NCI-H2107 (cell line): ENCODE data around the gene TBRG4.
A peak's percentile ranks its signal among the peaks of the same experiment; 100 is the strongest.
"Not testable (repeated sequence)": the region's sequence is repeated elsewhere in the genome, so short reads cannot be mapped to it uniquely, and the experiment has no call there.

Source experiments
- DNase-seq: peaks from one replicate; lab custom pipeline; 2025; lab: John Stamatoyannopoulos, UW

Gene TBRG4

GRCh38 chr7:45116048-45116447 lies 4.6 kb upstream of the TBRG4 start:
- no peak for DNase-seq

GRCh38 chr7:45114926-45115325 lies 3.4 kb upstream of the TBRG4 start:
- DNase-seq = no peak

- DNase-seq = not testable (repeated sequence)
Measured at GRCh38 chr7:45114257-45114656, 2.8 kb upstream of the TBRG4 start.

- DNase-seq = no peak
Measured at GRCh38 chr7:45112648-45113047, 1.2 kb upstream of the TBRG4 start.

GRCh38 chr7:45108863-45109262 lies 2.6 kb downstream of the TBRG4 start:
- DNase-seq = no peak

GRCh38 chr7:45107356-45107755 lies 4.1 kb downstream of the TBRG4 start:
- no peak for DNase-seq

GRCh38 chr7:45106820-45107219 lies 4.7 kb downstream of the TBRG4 start:
- no peak for DNase-seq

GRCh38 chr7:45105588-45106188 lies 5.8 kb downstream of the TBRG4 start:
- DNase-seq = no peak

- no peak for DNase-seq
Measured at GRCh38 chr7:45104844-45105587, 6.5 kb downstream of the TBRG4 start.

GRCh38 chr7:45103958-45104843 lies 7.3 kb downstream of the TBRG4 start:
- DNase-seq = no peak

GRCh38 chr7:45102785-45103712 lies 8.4 kb downstream of the TBRG4 start:
- no peak for DNase-seq

- no peak for DNase-seq
Measured at GRCh38 chr7:45101748-45102147, 9.7 kb downstream of the TBRG4 start.

- DNase-seq = no peak
Measured at GRCh38 chr7:45100761-45101480, 10.6 kb downstream of the TBRG4 start.

- DNase-seq = no peak
Measured at GRCh38 chr7:45099891-45100760, 11.4 kb downstream of the TBRG4 start.

GRCh38 chr7:45098983-45099839 lies 12.3 kb downstream of the TBRG4 start:
- no peak for DNase-seq

- DNase-seq = no peak
Measured at GRCh38 chr7:45092931-45093235, 18.6 kb downstream of the TBRG4 start.

GRCh38 chr7:45092100-45092930 lies 19.2 kb downstream of the TBRG4 start:
- no peak for DNase-seq

GRCh38 chr7:45089341-45089891 lies 22.1 kb downstream of the TBRG4 start:
- peak; percentile 34 for DNase-seq
